ENCODE results near the gene PAQR3.

DNA sequence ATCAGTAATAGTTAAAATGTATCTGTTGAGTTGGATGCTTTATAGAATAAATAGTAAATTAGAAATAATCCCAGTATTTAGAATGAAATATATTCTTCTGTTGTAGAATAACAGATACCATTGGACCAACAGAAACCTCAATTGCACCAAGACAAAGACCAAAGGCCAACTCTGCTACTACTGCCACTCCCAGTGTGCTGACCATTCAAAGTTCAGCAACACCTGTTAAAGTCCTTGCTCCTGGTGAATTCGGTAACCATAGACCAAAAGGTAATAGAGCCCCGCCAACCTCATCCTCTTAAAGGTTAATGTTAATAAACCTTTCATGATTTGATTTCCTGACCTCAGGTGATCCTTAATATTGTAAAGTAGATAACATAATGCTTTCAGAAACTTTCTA is 73.8 kb downstream of the PAQR3 start:
- TF ChIP-seq CTCF (IDR thresholded peaks at IDR 0.05): no peak
- TF ChIP-seq POLR2AphosphoS5 (IDR thresholded peaks at IDR 0.05): no peak

Data from breast epithelium (tissue), 3 donors.